GM08714 (cell line): ENCODE measurements around the gene CSNK1D.
"Not testable (repeated sequence)": the region's sequence is repeated elsewhere in the genome, so short reads cannot be mapped to it uniquely, and the experiment has no call there.

ENCODE experiments used
- H3K4me3 ChIP-seq: fragments of 200-500 bp; sonication (Bioruptor generic); 2 replicates; pipeline ENCODE4 v1.5.1; 2014; ENCODE audit warnings: mild to moderate bottlenecking, low read length, inconsistent platforms
- ZNF274 ChIP-seq: IDR thresholded peaks from 2 replicates; pipeline ENCODE4 v1.6.1; 2012; ENCODE audit warnings: mild to moderate bottlenecking, low read depth, low read length

Gene CSNK1D

GRCh38 chr17:82201498-82201910, 72.0 kb downstream of the CSNK1D start:
- H3K4me3 ChIP-seq: no peak overlapping the region
- no peak for TF ChIP-seq ZNF274

GRCh38 chr17:82200743-82201497, 72.6 kb downstream of the CSNK1D start:
- no peak overlapping the region for H3K4me3 ChIP-seq
- TF ChIP-seq ZNF274: no peak

GRCh38 chr17:82200135-82200534, 73.4 kb downstream of the CSNK1D start:
- no peak for TF ChIP-seq ZNF274
- no peak overlapping the region for H3K4me3 ChIP-seq

GRCh38 chr17:82199496-82199895, 74.0 kb downstream of the CSNK1D start:
- no peak for TF ChIP-seq ZNF274

GRCh38 chr17:82198092-82198491, 75.4 kb downstream of the CSNK1D start:
- no peak for TF ChIP-seq ZNF274
- no peak overlapping the region for H3K4me3 ChIP-seq

More at GRCh38 chr17:82199496-82199895, 74.0 kb downstream of the CSNK1D start:
- H3K4me3 ChIP-seq: no peak overlapping the region

GRCh38 chr17:82195675-82196672, 77.5 kb downstream of the CSNK1D start:
- no peak overlapping the region for H3K4me3 ChIP-seq
- TF ChIP-seq ZNF274: no peak

GRCh38 chr17:82194765-82195164, 78.7 kb downstream of the CSNK1D start:
- no peak for TF ChIP-seq ZNF274
- no peak overlapping the region for H3K4me3 ChIP-seq

GRCh38 chr17:82193520-82194220, 79.8 kb downstream of the CSNK1D start:
- no peak overlapping the region for H3K4me3 ChIP-seq
- no peak for TF ChIP-seq ZNF274

GRCh38 chr17:82193050-82193449, 80.5 kb downstream of the CSNK1D start:
- not testable (repeated sequence) for H3K4me3 ChIP-seq
